NCI-H1092 (cell line): ENCODE results near the gene PPP1R12B.
A peak's percentile ranks its signal among the peaks of the same experiment; 100 is the strongest.
"Not testable (repeated sequence)": the region's sequence is repeated elsewhere in the genome, so short reads cannot be mapped to it uniquely, and the experiment has no call there.

Experiments used
- DNase-seq: peaks from one replicate; lab custom pipeline; 2025; lab: John Stamatoyannopoulos, UW

Gene PPP1R12B

DNA sequence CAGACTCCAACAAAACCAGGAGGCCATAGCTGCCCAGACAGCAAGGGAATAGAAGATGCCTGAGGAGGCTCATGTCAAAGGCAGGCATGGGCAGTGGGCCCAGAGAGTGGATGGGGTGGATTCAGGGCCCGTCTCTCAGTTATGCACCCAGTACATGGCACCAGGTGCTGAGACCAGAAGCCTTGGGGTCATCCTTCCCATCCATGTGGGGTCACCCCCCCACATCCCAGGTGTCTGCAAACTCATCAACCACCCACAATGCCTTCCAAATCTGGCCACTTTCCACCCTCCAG, 266.7 kb downstream of the PPP1R12B start:
- not testable (repeated sequence) for DNase-seq

DNA sequence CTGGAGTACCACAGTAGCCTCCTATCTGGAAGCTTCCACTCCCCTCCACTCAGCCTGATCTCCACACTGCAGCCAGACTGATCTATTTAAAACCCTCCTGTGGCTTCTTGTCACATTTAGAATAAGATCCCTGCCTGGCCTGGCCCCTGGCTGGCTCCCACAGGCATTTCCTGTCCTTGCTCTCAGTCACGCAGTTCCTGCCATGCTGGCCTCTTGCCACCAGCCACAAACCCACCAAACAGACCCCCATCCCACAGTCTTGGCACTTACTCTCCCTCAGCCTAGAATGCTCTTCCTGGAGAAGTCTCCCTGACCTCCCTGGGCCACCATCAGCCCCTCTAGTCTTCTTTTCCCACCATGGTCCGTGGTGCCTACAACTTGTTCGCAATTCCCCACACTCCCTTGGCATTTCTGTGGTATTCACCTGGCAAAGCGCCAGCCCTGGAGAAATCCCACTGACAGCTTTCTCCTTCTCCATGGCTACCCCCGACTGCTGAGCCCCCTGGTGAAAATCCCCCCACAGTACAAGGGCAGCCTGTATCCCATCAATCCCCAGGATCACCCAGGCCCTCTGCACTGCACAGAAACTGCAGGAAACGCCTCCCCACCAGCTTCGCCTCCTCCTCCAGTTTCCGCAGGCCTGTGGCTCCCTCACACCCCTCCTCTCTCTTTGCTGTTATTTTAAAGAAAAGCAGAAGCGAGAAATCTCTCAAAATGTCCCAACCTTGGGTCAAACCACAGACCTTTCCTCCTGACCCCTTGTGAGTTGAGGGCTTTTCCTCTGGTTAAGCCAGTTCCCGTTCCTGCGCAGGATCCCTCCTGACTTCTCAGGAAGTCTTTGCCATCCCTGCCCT, 267.2 kb downstream of the PPP1R12B start:
- no peak for DNase-seq

DNA sequence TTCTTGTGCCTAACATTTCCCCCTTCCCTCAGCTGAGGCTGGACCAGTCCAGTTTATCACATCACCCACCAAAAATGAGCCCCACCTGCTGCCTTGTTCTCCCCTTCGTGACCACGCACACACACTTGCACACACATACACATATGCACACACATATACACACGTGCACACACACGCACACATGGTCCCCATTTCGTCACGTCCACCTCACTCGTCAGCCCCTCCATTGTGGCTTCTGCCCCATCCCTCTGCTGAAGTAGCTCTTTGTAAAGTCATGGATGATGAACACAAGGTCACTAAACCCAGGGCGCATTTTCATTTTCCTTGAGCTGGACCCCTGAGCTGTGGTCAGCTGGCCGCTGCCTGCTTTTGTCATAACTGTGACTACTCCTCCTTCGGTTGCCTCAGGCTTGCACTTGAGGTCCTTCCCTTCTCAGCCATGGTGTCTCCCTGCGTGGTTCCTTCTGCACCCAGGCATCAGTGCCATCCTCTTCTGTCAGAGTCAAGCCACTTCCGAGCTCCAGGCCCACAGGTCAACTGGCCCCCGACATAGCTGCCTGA, 267.9 kb downstream of the PPP1R12B start:
- DNase-seq = no peak

GRCh38 chr1:202619012-202619411, 270.5 kb downstream of the PPP1R12B start:
- DNase-seq = not testable (repeated sequence)

- DNase-seq = no peak
Measured at GRCh38 chr1:202619505-202619904, 271.0 kb downstream of the PPP1R12B start.

- not testable (repeated sequence) for DNase-seq
Measured at GRCh38 chr1:202620036-202620435, 271.5 kb downstream of the PPP1R12B start.

GRCh38 chr1:202621446-202621845, 272.9 kb downstream of the PPP1R12B start:
- no peak for DNase-seq

DNA sequence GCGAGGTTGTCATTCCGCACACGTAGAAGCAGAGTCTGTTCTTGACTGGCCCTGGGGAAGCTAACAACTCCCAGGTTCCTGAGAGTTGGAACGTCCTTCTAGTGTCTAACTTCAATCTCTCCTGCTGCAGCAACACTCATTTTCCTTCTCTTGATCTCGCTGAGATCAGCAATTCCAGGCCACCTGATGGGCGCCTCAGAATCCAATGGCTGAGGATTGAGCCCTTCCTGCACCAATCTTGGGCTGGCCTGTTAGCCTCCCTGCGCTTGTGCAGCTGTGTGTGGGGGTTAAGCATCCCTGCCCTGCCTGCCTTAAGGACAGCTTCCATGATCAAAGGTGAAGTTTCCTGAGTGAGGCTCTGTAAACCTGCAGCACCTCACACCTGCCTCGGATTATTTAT, 273.9 kb downstream of the PPP1R12B start:
- DNase-seq = no peak

GRCh38 chr1:202623075-202623474, 274.6 kb downstream of the PPP1R12B start:
- DNase-seq = no peak

GRCh38 chr1:202623476-202623875, 275.0 kb downstream of the PPP1R12B start:
- not testable (repeated sequence) for DNase-seq

GRCh38 chr1:202624088-202624780, 275.7 kb downstream of the PPP1R12B start:
- DNase-seq = no peak

- DNase-seq = no peak
Measured at GRCh38 chr1:202624781-202625108, 276.2 kb downstream of the PPP1R12B start.

DNA sequence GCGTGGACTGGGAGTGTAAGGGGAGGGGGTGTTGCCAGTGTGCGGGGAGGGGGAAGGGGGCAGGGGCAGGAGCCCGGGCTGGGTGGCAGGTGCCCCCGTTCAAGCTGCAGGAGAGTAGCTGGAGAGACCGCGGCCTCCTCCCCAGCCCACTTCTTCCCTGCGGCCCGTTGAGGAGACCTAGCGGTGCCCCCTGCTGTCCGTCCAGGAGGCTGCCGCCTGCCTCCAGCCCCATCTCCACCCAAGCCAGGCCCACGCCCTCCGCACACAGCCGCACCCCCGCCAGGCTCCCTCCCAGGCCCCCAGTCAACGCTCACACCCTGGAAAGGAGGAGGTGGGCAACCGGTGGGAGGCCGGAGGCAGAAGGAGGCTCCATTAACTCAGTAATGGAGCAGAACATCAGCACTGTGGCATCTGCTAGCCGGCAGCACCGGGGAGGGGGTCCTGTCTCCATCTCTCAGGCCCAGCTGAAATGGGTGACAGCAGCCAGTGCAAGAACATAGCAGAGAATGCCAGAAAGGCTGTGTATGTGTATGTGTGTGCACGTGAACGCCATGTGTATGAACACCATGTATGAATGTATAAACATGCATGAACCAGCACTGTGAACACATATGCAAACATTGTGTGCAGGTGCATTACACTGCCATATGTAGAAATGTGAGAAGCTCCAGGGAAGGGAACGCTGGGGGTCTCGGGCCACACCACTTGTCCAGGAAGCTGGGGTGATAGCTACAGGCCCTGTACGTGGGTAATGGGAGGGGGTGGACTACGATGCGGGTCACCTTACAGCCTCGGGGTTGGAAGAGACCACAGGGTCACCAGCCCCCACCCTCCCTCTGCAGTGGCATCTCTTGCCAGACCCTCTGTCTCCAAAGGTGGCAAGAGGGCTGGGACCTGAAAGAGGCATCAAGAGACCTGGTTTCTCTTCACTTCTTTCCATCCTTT, 277.2 kb downstream of the PPP1R12B start:
- peak; percentile 17 for DNase-seq

GRCh38 chr1:202627036-202627435, 278.5 kb downstream of the PPP1R12B start:
- DNase-seq = peak; percentile 77

- no peak for DNase-seq
Measured at GRCh38 chr1:202627841-202628565, 279.5 kb downstream of the PPP1R12B start.

GRCh38 chr1:202628646-202629215, 280.2 kb downstream of the PPP1R12B start:
- no peak for DNase-seq

GRCh38 chr1:202629257-202629811, 280.8 kb downstream of the PPP1R12B start:
- DNase-seq = not testable (repeated sequence)

DNA sequence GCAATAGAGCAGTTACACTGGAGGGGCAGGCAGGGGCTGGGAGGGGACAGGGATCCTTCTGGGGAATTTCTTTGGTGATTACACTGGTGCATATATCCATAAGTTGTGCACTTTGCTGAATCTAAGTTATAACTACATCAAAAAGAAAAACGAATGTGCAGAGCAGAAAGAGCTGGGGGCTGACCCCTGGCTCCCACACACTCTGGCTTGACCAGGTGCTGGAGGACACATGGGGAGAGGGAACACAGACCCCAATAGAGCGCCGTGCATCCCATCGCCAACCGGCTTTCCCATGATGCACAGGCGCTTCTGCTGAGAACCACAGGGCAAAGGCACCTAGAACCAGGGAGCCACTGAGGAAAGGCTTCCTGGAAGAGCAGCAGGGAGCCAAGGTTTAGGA, 281.6 kb downstream of the PPP1R12B start:
- DNase-seq = not testable (repeated sequence)

GRCh38 chr1:202630541-202630940, 282.0 kb downstream of the PPP1R12B start:
- no peak for DNase-seq

- DNase-seq = no peak
Measured at GRCh38 chr1:202631076-202631923, 282.8 kb downstream of the PPP1R12B start.
